Nephron progenitor cell (in vitro differentiated cells): ENCODE measurements around the gene COL4A1.

ENCODE experiments used
- DNase-seq: peaks from one replicate; pipeline ENCODE4 v3.0.0; 2021
- H3K27ac Mint-ChIP-seq: 2 replicates; pipeline ENCODE4 v1.8.0; 2021; ENCODE audit warnings: mild to moderate bottlenecking, moderate library complexity, mixed read lengths
- H3K27me3 Mint-ChIP-seq: 2 replicates; pipeline ENCODE4 v1.8.0; 2021; ENCODE audit warnings: mild to moderate bottlenecking, low read depth, mixed read lengths; ENCODE audit not compliant: poor library complexity
- H3K36me3 Mint-ChIP-seq: 2 replicates; pipeline ENCODE4 v1.8.0; 2021; ENCODE audit warnings: low read depth, mixed read lengths
- H3K4me1 Mint-ChIP-seq: 2 replicates; pipeline ENCODE4 v1.8.0; 2021; ENCODE audit warnings: mixed read lengths
- H3K4me3 Mint-ChIP-seq: 2 replicates; pipeline ENCODE4 v1.8.0; 2021; ENCODE audit warnings: mild to moderate bottlenecking, moderate library complexity, mixed read lengths
- H3K9me3 Mint-ChIP-seq: 2 replicates; pipeline ENCODE4 v1.8.0; 2021; ENCODE audit warnings: mild to moderate bottlenecking, moderate library complexity, mixed read lengths
- CTCF ChIP-seq: fragments of 200-600 bp; sonication (generic); IDR thresholded peaks from 2 replicates; pipeline ENCODE4 v1.5.0; 2021; ENCODE audit warnings: antibody characterized with exemption

Gene COL4A1

GRCh38 chr13:110262508-110263291 lies 44.3 kb downstream of the COL4A1 start:
- DNase-seq: no peak
- no peaks in the 10 kb centered on the region for H3K9me3 Mint-ChIP-seq
- H3K27ac Mint-ChIP-seq: no peak overlapping the region
- peaks cover 10% of the 10 kb centered on the region for H3K36me3 Mint-ChIP-seq
- no peak for TF ChIP-seq CTCF
- no peak overlapping the region for H3K4me3 Mint-ChIP-seq
- H3K27me3 Mint-ChIP-seq: no peaks in the 10 kb centered on the region
- peaks cover 42% of the 10 kb centered on the region for H3K4me1 Mint-ChIP-seq

- H3K4me1 Mint-ChIP-seq: peaks cover 42% of the 10 kb centered on the region
- H3K27ac Mint-ChIP-seq: peak overlapping the region; percentile 48
Measured at GRCh38 chr13:110262082-110262436, 44.9 kb downstream of the COL4A1 start.

GRCh38 chr13:110261166-110262081 lies 45.5 kb downstream of the COL4A1 start:
- Mint-ChIP-seq H3K27ac (peak overlapping the region; percentile 48), H3K4me1 (peaks cover 40% of the 10 kb centered on the region), H3K36me3 (peaks cover 10% of the 10 kb centered on the region), H3K27me3 (no peaks in the 10 kb centered on the region), H3K9me3 (no peaks in the 10 kb centered on the region), H3K4me3 (no peak overlapping the region)
- no peak for DNase-seq
- no peak for TF ChIP-seq CTCF

More at GRCh38 chr13:110262082-110262436, 44.9 kb downstream of the COL4A1 start:
- H3K4me3 Mint-ChIP-seq: no peak overlapping the region
- H3K36me3 Mint-ChIP-seq: peaks cover 10% of the 10 kb centered on the region
- H3K27me3 Mint-ChIP-seq: no peaks in the 10 kb centered on the region
- no peak for TF ChIP-seq CTCF
- DNase-seq: no peak
- H3K9me3 Mint-ChIP-seq: no peaks in the 10 kb centered on the region

GRCh38 chr13:110259651-110260050 lies 47.3 kb downstream of the COL4A1 start:
- H3K36me3 Mint-ChIP-seq: peaks cover 15% of the 10 kb centered on the region
- DNase-seq: no peak
- H3K4me1 Mint-ChIP-seq: peaks cover 41% of the 10 kb centered on the region
- H3K9me3 Mint-ChIP-seq: no peaks in the 10 kb centered on the region
- no peak for TF ChIP-seq CTCF
- no peaks in the 10 kb centered on the region for H3K27me3 Mint-ChIP-seq
- no peak overlapping the region for H3K4me3 Mint-ChIP-seq
- no peak overlapping the region for H3K27ac Mint-ChIP-seq

- no peak for TF ChIP-seq CTCF
- Mint-ChIP-seq H3K36me3 (peaks cover 15% of the 10 kb centered on the region), H3K9me3 (no peaks in the 10 kb centered on the region), H3K27me3 (no peaks in the 10 kb centered on the region), H3K4me1 (peaks cover 38% of the 10 kb centered on the region), H3K27ac (no peak overlapping the region), H3K4me3 (no peak overlapping the region)
- no peak for DNase-seq
Measured at GRCh38 chr13:110258876-110259631, 47.9 kb downstream of the COL4A1 start.
